Activated naive CD8-positive, alpha-beta T cell treated with anti-CD3 and anti-CD28 coated beads, Interleukin-2, amount 50 U/mL, for 24 hours (primary cell): Measurements from ENCODE around the gene FAM216A.
A peak's percentile ranks its signal among the peaks of the same experiment; 100 is the strongest.
"Not testable (repeated sequence)": the region's sequence is repeated elsewhere in the genome, so short reads cannot be mapped to it uniquely, and the experiment has no call there.

Source experiments
- ATAC-seq: fragments of 150-1000 bp; cut with Tn5 transposase; one replicate; pipeline ENCODE4 v1.10.0; 2021
- DNase-seq: peaks from one replicate; pipeline ENCODE4 v3.0.0; 2021
- H3K27ac Mint-ChIP-seq: one replicate; pipeline ENCODE4 v1.8.0; 2021; ENCODE audit warnings: mild to moderate bottlenecking, mixed read lengths
- H3K27me3 Mint-ChIP-seq: one replicate; pipeline ENCODE4 v1.8.0; 2021; ENCODE audit warnings: mixed read lengths
- H3K36me3 Mint-ChIP-seq: one replicate; pipeline ENCODE4 v1.8.0; 2021; ENCODE audit warnings: low read depth, mixed read lengths
- H3K4me1 Mint-ChIP-seq: one replicate; pipeline ENCODE4 v1.8.0; 2021; ENCODE audit warnings: mixed read lengths
- H3K4me3 Mint-ChIP-seq: one replicate; pipeline ENCODE4 v1.8.0; 2021; ENCODE audit warnings: mild to moderate bottlenecking, moderate library complexity, mixed read lengths
- H3K9me3 Mint-ChIP-seq: one replicate; pipeline ENCODE4 v1.8.0; 2021; ENCODE audit warnings: mixed read lengths

FAM216A gene

DNA sequence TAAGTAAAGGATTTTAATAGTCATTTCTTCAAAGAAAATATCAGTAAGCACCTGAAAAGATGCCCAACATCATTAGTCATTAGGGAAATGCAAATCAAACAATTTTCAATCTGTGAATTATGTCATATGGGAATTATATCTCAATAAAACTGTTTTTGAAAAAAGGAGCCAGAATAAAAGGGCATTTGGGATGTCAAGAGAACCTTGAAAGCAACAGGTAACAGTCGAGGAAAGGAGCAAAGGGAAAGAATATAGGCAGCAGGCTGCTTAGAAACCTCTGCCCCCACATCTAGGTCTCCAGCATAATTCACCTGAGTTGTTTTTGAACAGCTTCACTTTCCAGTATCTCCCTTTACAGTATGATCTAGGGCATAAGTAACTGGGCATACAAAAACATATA, 45.7 kb downstream of the FAM216A start:
- DNase-seq (no peak), ATAC-seq (no peak)
- H3K4me3 Mint-ChIP-seq = no peak overlapping the region
- H3K27ac Mint-ChIP-seq = no peak overlapping the region
- peaks cover 2% of the 10 kb centered on the region for H3K27me3 Mint-ChIP-seq
- no peaks in the 10 kb centered on the region for H3K36me3 Mint-ChIP-seq
- no peaks in the 10 kb centered on the region for H3K4me1 Mint-ChIP-seq
- no peaks in the 10 kb centered on the region for H3K9me3 Mint-ChIP-seq

DNA sequence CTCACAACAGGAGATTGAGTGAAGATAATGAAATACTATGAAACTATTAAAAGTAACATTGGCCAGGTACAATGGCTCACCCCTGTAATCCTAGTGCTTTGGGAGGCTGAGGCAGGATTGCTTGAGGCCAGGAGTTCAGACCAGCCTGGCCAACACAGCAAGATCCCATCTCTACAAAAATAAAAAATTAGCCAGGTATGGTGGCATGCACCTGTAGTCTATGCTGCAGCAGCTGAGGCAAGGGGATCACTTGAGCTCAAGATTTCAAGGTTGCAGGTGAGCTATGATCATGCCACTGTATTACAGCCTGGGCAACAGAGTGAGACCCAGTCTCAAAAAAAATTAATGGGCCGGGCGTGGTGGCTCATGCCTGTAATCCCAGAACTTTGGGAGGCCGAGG, 48.4 kb downstream of the FAM216A start:
- Mint-ChIP-seq H3K9me3 (no peaks in the 10 kb centered on the region), H3K27me3 (peaks cover 2% of the 10 kb centered on the region), H3K36me3 (no peaks in the 10 kb centered on the region), H3K4me1 (peaks cover 1% of the 10 kb centered on the region), H3K4me3 (no peak overlapping the region), H3K27ac (no peak overlapping the region)
- no peak for ATAC-seq
- DNase-seq = no peak

DNA sequence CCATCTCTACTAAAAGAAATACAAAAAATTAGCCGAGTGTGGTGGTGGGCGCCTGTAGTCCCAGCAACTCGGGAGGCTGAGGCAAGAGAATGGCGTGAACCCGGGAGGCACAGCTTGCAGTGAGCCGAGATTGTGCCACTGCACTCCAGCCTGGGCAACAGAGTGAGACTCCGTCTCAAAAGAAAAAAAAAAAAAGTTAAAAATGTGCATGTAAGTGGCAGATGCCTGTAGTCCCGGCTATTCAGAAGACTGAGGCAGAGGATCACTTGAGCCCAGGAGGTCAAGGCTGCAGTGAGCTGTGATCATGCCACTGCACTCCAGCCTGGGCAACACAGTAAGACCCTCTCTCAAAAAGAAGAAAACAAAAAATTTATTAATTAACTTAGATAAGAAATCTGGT, 49.4 kb downstream of the FAM216A start:
- not testable (repeated sequence) for H3K9me3 Mint-ChIP-seq, ATAC-seq, H3K27me3 Mint-ChIP-seq, H3K27ac Mint-ChIP-seq, H3K36me3 Mint-ChIP-seq, H3K4me1 Mint-ChIP-seq, H3K4me3 Mint-ChIP-seq, DNase-seq

DNA sequence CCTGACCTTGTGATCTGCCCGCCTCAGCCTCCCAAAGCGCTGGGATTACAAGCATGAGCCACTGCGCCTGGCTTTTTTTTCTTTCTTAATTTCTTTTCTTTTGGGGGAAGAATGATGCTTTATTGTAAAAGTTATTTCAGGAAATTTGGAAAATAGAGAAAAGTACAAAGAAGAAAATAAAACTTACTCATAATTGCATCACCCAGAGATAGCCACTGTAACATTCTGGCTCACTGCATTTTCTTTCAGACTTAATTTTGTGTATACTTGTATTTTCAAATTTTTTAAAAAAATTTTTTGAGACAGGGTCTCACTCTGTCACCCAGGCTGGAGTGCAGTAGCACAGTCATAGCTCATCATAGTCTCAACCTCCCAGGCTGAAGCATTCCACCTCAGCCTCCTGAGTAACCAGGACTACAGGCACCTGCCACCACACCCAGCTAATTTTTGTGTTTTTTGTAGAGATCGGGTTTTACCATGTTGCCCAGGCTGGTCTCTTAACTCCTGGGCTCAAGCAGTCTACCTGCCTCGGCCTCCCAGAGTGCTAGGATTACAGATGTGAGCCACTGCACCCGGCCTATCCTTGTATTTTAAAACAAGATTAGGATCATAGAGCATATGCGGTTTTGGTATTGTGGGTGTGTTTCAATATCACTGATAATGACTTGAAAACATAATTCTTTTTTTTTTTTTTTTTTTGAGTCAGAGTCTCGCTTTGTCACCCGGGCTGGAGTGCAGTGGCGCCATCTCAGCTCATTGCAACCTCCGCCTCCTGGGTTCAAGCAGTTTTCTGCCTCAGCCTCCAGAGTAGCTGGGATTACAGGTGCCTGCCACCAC, 52.4 kb downstream of the FAM216A start:
- H3K4me1 Mint-ChIP-seq, H3K4me3 Mint-ChIP-seq, H3K36me3 Mint-ChIP-seq, H3K9me3 Mint-ChIP-seq, DNase-seq, H3K27me3 Mint-ChIP-seq, H3K27ac Mint-ChIP-seq: not testable (repeated sequence)
- ATAC-seq = peak; percentile 54

DNA sequence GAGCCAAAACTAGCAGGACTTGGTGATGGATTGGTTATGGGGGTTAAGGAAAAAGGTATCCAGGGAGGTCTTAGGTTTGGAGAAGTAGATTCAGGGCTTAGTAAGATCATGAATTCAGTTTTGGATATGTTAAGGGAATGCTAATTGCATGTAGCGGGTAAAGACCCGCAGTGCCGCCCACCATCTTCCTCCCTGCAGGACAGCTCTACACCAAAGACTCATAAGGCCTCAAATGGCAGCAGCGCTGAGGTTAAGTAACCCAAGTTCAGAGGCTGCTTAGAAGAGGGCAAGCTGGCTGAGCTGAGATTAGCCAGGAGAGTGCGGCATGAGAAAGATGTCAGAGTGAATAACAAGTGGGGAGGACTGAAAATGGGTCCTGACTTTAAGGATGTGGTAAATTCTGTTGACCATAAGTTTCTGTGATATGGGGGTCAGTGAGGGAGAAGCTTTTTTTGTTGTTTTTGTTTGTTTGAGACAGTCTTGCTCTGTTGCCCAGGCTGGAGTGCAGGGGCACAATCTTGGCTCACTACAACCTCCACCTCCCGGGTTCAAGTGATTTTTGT, 59.7 kb downstream of the FAM216A start:
- Mint-ChIP-seq H3K4me3 (no peak overlapping the region), H3K4me1 (peaks cover 32% of the 10 kb centered on the region), H3K27me3 (no peaks in the 10 kb centered on the region), H3K27ac (no peak overlapping the region), H3K36me3 (peaks cover 30% of the 10 kb centered on the region), H3K9me3 (no peaks in the 10 kb centered on the region)
- no peak for DNase-seq
- no peak for ATAC-seq

DNA sequence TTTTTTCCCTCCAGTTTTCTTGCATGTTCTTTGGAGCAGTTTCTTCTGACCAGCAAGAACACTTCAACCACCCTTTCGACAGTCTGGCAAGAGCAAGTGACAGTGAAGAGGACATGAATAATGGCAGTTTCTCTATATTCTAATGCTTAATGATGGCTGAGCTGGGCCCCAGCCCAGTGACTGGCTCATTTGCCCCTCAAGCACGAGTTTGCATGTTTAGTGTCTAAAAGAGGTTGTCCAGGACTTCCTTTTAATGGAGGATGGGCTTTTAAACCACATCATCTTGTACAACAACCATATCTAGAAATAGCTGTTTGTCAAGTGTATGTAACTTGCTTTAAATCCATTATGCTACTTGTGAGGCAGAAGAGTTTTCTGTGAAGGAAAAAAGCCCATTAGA, 61.9 kb downstream of the FAM216A start:
- H3K27me3 Mint-ChIP-seq = no peaks in the 10 kb centered on the region
- peaks cover 44% of the 10 kb centered on the region for H3K36me3 Mint-ChIP-seq
- DNase-seq = no peak
- ATAC-seq = no peak
- H3K9me3 Mint-ChIP-seq = no peaks in the 10 kb centered on the region
- peaks cover 46% of the 10 kb centered on the region for H3K4me1 Mint-ChIP-seq
- no peak overlapping the region for H3K4me3 Mint-ChIP-seq
- no peak overlapping the region for H3K27ac Mint-ChIP-seq

DNA sequence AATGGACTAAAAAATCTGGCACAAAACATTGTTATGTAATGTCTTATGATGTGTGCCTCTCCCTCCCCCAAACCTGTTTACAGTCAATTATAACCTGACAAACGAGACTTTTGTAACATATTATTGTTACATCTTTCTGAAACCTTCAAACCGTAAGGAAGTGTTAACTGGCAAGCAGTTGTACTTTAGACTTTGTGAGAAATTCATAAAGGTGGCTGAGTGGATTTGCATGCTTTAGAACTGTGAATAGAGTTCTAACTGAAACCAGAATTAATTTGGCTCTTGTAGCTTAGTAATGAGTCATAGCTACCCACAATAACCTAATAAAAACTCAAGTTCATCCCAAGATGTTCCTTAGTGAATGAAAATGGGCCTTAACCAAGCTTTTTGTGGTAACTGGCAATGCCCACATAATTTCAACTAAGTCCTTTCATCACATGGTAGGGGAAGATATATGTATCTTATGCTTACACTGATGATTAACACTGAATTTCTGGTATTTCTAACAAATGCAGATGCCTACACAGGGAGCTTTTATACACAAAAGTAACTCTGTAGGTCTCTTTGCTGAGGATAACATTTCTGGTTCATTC, 63.2 kb downstream of the FAM216A start:
- ATAC-seq (peak; percentile 74), DNase-seq (no peak)
- Mint-ChIP-seq H3K27ac (peak overlapping the region; percentile 33), H3K27me3 (no peaks in the 10 kb centered on the region), H3K4me3 (peak overlapping the region; percentile 1), H3K9me3 (no peaks in the 10 kb centered on the region), H3K4me1 (peaks cover 50% of the 10 kb centered on the region), H3K36me3 (peaks cover 50% of the 10 kb centered on the region)

DNA sequence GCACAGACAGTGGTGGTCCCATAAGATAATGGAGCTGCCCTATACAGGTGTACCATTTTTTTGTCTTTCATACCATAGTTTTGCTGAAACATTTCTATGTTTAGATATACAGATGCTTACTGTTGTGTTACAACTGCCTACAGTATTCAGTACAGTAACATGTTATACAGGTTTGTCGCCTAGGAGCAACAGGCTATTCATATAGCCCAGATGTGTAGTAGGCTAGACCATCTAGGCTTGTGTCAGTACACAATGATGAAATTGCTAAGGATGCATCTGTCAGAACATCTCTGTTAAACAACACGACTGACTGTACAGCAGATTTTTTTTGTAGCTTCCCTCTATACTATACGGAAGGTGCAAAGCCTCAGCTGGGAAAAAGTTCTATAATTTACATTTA, 64.0 kb downstream of the FAM216A start:
- Mint-ChIP-seq H3K36me3 (peaks cover 56% of the 10 kb centered on the region), H3K27ac (no peak overlapping the region), H3K9me3 (no peaks in the 10 kb centered on the region), H3K4me1 (peaks cover 50% of the 10 kb centered on the region), H3K27me3 (no peaks in the 10 kb centered on the region), H3K4me3 (no peak overlapping the region)
- ATAC-seq = no peak
- DNase-seq = no peak

DNA sequence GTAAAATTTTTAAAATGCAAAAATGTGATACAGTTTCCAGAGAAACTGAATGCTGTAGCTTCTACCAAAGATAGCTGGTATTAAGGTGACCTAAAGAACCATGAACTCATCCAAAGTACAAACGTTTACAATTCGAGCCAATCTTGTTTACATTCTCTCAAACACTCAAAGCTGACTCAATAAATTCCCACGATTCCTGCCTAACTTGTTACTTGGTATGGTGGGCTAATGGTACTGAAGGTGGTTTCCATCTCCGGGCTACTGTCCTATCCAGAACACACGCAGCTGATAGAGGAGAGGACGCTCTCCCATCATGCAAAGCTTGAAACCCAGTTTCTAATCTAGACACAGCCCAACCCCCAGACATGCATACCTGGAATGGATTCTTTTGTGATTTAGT, 65.0 kb downstream of the FAM216A start:
- no peaks in the 10 kb centered on the region for H3K27me3 Mint-ChIP-seq
- peaks cover 53% of the 10 kb centered on the region for H3K4me1 Mint-ChIP-seq
- H3K4me3 Mint-ChIP-seq = no peak overlapping the region
- no peaks in the 10 kb centered on the region for H3K9me3 Mint-ChIP-seq
- ATAC-seq = no peak
- no peak for DNase-seq
- peaks cover 60% of the 10 kb centered on the region for H3K36me3 Mint-ChIP-seq
- no peak overlapping the region for H3K27ac Mint-ChIP-seq

DNA sequence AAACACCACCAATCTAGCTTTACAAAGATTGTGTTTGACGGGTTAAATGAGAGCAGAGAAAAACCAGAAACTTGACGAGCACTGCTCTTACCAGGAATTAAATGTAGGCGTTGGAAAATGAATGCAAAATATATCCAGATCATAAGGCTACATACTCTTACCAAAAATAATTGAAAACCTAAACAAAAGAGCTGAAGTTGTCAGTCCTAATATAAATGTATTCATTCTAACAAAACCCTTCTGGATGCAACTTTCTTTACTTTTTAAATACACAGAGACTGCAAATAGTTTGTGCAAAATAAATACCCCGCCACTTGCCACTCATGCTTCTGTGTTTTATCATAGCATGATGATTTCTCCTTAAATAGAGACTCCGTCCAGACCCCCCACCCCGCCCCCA, 66.2 kb downstream of the FAM216A start:
- no peak for ATAC-seq
- no peak for DNase-seq
- H3K36me3 Mint-ChIP-seq = peaks cover 67% of the 10 kb centered on the region
- no peak overlapping the region for H3K4me3 Mint-ChIP-seq
- H3K27ac Mint-ChIP-seq = peak overlapping the region; percentile 55
- H3K27me3 Mint-ChIP-seq = no peaks in the 10 kb centered on the region
- peaks cover 49% of the 10 kb centered on the region for H3K4me1 Mint-ChIP-seq
- no peaks in the 10 kb centered on the region for H3K9me3 Mint-ChIP-seq

DNA sequence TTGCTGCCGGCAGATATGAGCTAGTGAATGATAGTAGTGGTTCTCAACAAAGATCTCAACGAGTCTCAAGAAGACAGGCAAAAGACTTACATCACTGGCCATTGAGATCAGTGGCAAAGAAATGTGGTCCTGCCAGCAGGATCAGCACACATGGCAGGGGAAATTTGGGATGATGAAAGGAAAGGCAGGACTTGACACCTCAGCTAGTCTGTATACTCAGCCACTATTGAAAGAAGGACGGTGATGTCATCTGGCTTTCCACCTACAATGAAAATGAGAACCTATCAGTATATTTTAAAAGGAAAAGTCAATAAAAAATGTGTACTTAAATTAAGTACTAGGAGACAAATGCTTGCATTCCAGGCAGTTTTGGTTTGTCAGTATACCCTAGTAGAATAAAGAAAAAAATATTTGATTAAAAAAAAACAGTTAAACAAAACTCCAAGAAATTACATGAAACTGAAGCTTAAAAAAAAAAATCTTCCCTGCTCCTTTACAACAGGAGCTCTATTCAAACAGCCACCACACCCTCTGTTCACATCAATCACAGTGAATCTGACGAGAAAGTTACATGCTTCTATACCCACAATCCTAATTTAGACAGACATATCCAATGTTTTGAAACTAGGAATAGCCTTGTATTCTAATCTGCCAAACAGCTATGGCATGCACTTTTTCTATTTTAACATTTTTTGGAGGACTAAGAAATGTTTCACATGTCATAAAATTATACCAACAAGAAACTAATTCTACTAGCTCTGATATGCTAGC, 68.4 kb downstream of the FAM216A start:
- Mint-ChIP-seq H3K27ac (peak overlapping the region; percentile 51), H3K27me3 (no peaks in the 10 kb centered on the region), H3K36me3 (peaks cover 53% of the 10 kb centered on the region), H3K9me3 (no peaks in the 10 kb centered on the region), H3K4me1 (peaks cover 34% of the 10 kb centered on the region), H3K4me3 (no peak overlapping the region)
- DNase-seq = no peak
- no peak for ATAC-seq

DNA sequence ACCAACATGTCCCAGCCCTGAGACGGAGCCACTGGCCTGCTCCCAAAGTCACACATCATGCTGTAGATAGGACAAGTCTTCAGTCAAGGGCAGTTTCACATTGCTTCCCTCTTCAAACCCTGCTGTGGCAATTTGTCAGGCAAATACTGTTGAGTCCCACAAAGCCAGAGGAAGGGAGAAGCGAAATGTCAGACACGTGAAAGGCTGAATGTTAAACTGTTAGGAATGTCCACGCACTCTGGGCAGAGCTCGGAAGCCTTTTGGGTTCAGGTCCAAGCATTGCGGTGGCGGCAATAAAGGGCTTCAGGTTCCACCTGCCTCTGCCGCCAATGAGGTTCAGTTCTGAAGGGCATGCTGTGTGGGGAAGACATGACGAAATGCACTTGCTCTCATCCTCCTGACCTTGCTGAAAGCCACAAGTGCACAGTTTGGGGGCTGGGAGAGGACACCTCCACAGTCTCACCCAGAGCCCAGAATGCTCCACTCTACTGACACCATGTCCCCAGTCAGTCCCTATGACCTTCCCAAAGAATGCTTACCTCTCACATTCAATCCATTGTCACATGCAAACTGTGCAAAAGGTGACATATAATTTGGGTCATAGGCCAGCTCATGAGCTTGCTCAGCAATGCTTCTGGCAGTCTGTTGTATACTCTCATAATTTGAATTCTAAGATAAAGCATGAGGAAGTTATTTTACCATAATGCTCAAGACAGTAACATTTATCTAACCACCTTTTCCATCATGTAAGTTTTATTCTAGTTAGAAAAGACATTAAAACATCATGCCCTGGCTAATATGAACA, 69.2 kb downstream of the FAM216A start:
- ATAC-seq (no peak), DNase-seq (no peak)
- Mint-ChIP-seq H3K4me1 (peaks cover 33% of the 10 kb centered on the region), H3K4me3 (no peak overlapping the region), H3K9me3 (no peaks in the 10 kb centered on the region), H3K27ac (no peak overlapping the region), H3K36me3 (peaks cover 53% of the 10 kb centered on the region), H3K27me3 (no peaks in the 10 kb centered on the region)

DNA sequence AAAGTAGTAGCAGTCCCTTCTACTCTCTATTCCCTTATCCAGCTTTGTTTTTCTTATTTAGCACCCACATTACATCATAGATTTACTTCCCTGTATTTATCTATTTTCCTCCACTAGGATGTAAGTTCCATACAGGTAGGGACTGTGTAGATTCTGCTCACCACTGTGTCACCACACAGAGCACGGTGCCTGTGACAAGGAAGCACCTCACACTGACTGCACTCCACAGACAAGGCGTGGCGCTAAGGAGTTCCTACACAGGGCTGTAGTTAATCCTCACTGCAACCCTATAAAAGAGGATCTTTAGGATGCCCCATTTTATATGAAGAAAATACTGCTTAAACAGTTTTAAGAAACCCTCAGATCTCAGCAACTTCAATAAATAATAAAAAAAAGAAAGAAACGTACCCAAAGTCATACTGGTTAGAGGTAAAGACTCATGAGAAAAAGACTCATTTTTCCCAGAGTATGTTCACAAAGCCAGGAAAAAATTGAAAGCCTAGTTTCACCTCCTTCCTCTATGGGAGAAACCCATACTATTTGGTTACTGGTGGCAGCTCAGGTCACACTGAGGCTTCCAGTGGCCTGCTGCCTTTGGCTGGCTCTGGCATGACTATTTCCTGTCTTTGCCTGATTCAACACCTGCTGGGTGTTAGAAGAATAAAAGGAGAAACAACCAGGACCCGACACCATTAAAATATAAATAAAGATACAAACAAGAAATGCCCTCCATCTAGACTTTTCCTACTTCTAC, 70.4 kb downstream of the FAM216A start:
- peaks cover 54% of the 10 kb centered on the region for H3K36me3 Mint-ChIP-seq
- ATAC-seq = no peak
- H3K9me3 Mint-ChIP-seq = no peaks in the 10 kb centered on the region
- H3K4me3 Mint-ChIP-seq = no peak overlapping the region
- H3K27me3 Mint-ChIP-seq = no peaks in the 10 kb centered on the region
- no peak overlapping the region for H3K27ac Mint-ChIP-seq
- DNase-seq = no peak
- peaks cover 34% of the 10 kb centered on the region for H3K4me1 Mint-ChIP-seq
